Mammary epithelial cell (primary cell): ENCODE data around the gene KNCN.

Experiments used
- EZH2 ChIP-seq: IDR thresholded peaks from 2 replicates; pipeline ENCODE4 v1.6.1; 2012; ENCODE audit warnings: low read length, inconsistent platforms, borderline replicate concordance
- TF ChIP-seq, protein P1 (sequence below), 2 donors: IDR thresholded peaks in 1 of 2; conservative IDR thresholded peaks in 1 of 2; 2 replicates each; pipeline ENCODE4 v1.5.1; 2011 to 2012; ENCODE audit warnings: inconsistent platforms in 2 of 2, low read length in 2 of 2, mild to moderate bottlenecking in 2 of 2, control low read depth in 1 of 2, low read depth in 1 of 2; ENCODE audit not compliant: insufficient read depth in 1 of 2; ENCODE audit errors: extremely low read depth in 1 of 2

DNA sequence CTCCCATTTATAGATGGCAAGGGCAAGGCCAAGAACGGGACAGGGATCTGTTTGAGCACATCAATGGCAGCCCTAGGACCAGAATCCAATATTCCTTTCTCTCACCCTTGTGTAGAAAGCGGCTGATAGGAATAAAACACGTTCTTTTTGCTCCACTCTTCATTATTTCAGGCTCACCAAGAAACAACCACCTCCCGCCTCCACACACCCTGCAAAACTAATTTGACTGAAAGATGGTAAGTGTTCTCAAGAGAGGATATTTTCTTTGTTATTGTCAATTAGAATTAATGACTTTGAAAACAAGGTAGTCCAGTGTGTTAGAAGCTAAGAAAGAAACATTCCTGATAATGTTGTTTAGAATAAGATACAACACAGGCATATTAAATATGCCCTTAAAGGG, 11.9 kb upstream of the KNCN start:
- TF ChIP-seq, protein P1, sequence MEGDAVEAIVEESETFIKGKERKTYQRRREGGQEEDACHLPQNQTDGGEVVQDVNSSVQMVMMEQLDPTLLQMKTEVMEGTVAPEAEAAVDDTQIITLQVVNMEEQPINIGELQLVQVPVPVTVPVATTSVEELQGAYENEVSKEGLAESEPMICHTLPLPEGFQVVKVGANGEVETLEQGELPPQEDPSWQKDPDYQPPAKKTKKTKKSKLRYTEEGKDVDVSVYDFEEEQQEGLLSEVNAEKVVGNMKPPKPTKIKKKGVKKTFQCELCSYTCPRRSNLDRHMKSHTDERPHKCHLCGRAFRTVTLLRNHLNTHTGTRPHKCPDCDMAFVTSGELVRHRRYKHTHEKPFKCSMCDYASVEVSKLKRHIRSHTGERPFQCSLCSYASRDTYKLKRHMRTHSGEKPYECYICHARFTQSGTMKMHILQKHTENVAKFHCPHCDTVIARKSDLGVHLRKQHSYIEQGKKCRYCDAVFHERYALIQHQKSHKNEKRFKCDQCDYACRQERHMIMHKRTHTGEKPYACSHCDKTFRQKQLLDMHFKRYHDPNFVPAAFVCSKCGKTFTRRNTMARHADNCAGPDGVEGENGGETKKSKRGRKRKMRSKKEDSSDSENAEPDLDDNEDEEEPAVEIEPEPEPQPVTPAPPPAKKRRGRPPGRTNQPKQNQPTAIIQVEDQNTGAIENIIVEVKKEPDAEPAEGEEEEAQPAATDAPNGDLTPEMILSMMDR (conservative IDR thresholded peaks at IDR 0.05 in 1 of 2, IDR thresholded peaks at IDR 0.05 in 1 of 2; ENCODE audit: extremely low read depth in 1 of 2, insufficient read depth in 1 of 2, low read depth in 1 of 2, low read length in 2 of 2) = no peak
- no peak for TF ChIP-seq EZH2
